HG03342 (cell line): ENCODE results near the gene MUSTN1.

ENCODE experiments used
- ATAC-seq: cut with Tn5 transposase; IDR thresholded peaks from one replicate; pipeline ENCODE4 v1.9.1; 2021; ENCODE audit warnings: mild to moderate bottlenecking, moderate library complexity; ENCODE audit not compliant: unreplicated experiment

The MUSTN1 gene

DNA sequence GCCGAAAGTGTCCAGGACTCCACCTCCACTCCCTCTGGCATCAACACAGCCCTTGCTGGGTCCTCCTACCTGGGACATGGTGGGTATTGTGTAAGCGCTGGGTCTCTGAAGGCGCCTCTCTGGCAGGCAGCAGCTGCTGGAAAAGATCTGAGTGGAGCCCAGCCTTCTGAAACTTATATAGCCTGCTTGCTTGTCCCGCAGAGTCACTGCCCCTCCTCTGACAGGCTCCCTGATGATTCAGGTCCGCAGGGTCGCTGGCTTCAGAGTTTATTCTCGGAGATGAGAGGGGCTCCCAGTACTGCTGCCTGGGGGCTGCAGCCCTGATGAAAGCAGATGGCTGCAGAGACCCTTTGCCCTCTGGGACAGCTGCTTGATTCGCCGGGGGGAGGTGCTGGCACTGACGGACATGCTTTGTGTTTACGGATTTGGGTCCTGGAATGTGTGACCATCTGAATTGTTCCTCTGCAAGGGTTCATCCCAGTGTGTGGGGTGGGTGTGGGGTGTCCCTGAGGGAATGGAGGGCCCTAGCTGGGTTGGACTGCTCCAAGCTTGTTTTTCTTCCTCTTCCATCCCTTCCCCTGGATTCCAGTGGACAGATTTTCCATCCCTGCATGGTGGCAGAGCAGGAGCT lies at the start of gene MUSTN1:
TSS of gene MUSTN1 (minus strand) at position 149 of the 631 bp plus-strand sequence. CDS start at position 78, 71 bp downstream.
- ATAC-seq, result no peak

DNA sequence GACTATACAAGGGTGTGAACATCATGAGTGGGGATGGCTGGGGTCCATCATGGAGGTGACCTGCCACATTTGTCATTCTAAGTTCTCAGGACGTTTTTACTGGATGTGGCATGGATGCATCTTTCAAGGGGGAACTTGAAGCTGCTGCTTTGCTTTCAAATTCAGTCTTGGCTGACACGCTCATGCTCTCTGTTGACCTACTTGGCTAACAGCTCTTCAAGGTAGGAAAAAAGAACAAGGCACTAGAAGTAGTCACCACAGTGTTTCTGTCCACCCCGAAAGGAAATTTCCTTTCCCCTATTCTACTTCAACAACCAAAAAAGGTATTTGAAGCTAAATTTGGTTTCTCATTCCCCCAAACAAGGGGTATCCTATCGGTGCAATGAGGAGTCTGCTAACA lies 47.6 kb upstream of the MUSTN1 start:
- no peak for ATAC-seq

DNA sequence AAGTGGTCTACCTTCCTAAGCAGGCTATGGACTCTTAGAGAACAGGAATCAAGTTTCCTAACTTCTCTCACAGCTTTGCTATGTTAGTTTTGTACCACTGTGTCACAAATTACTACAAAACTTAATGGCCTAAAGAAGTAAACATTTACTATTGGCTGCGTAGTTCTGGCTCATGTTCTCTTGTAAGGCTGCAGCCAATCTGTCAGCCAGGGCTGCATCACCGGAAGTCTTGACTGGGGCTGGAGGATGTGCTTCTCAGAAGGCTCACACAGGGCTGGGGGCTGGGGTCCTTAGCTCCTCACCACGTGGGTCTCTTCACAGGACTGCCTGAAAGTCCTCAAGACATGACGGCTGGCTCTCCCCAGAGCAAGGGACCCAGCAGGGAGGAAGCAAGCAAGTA lies 47.1 kb upstream of the MUSTN1 start:
- ATAC-seq, result no peak

DNA sequence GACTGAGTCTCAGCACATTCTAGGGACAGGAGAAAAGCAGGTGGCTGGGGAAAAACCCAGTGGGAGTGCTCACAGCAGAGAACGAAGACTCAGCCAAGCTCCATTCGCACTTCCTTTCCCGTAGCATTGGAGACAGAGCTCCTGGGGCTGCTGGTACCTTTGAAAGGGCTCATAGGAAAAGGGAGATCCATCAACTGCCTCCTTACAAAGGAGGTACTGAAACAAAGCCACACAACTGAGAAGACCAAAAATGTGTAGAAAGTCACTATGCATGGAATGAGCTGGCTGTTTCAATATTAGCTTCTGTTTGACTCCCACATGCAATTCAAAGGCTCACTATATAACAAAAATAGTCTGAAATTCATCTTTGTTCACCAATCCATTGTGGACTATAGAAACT lies 45.7 kb upstream of the MUSTN1 start:
- peak; percentile 61 for ATAC-seq

DNA sequence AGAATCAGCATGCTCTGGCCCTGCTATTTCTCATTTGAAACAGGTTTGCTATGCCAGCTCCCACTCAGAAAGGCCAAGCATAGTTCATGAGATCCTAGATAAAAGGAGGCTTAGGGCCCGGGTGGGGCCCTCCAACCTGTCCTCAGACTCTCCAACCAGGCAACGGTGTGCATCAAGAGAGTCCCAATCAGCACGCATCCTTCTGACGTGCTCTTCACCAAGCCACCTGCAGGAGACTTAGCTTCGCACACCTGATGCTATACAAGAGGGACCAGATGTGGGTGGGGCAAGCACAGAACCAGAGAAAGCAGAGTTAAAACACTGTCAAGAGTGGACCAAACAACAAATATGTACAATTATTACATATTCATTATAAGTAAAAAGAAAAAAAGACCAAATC lies 45.2 kb upstream of the MUSTN1 start:
- ATAC-seq, result no peak

DNA sequence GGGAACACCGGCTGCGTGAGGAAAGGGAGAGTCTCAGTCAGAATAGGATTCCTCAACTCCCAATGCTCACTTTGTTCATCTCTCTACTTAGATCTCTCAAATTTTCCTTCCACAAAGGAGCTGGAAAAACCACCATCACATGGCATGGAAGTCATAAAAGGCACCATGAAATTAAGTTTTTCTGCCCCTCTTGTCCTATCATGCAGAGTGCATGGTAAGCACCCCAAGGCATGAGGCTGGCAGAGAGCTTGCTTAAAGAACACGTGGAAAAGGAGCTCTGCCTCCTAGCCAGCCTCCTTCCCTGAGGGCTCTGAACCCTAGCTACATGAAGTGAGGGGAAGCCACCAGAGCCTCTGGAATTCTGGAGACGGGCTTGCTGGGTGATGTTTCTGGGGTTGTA lies 44.8 kb upstream of the MUSTN1 start:
- no peak for ATAC-seq

DNA sequence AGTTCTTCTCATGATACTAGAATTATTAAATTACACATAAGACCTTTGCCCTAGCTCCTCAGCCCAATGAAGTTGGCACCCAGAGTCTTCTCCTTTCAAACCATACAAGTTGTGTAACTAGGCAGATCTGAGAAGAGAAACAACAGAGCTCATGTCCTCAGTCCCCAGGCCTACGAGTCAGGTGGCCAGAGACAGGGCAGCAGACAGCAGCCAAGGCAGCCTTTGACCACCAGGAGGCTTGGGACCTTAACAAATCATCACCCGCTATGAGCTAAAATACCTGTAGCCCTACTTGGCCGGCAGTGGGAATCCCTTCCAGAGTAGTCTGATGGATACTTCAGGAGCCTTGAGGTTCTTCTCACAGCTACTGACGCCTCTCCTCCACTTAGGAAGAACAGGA lies 44.3 kb upstream of the MUSTN1 start:
- no peak for ATAC-seq

DNA sequence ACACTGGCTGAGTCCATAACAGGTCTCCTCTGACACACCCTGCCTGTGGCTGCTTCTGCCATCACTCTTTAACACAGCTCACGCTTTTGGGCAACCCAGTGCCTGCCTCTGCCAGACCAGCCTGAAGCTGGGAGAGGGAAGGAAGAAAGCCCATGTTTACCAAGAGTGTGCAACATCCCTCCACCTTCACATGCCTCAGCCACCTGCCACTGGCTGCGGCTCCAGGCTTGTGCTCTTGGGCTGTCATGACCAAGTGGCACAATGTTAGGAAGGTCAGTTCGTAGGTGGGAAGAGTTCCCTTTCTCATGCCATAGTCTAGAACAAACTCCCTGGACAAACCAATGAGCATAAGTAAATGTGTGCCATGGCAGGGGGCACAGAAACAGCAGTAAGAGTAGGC lies 42.3 kb upstream of the MUSTN1 start:
- ATAC-seq, result no peak

DNA sequence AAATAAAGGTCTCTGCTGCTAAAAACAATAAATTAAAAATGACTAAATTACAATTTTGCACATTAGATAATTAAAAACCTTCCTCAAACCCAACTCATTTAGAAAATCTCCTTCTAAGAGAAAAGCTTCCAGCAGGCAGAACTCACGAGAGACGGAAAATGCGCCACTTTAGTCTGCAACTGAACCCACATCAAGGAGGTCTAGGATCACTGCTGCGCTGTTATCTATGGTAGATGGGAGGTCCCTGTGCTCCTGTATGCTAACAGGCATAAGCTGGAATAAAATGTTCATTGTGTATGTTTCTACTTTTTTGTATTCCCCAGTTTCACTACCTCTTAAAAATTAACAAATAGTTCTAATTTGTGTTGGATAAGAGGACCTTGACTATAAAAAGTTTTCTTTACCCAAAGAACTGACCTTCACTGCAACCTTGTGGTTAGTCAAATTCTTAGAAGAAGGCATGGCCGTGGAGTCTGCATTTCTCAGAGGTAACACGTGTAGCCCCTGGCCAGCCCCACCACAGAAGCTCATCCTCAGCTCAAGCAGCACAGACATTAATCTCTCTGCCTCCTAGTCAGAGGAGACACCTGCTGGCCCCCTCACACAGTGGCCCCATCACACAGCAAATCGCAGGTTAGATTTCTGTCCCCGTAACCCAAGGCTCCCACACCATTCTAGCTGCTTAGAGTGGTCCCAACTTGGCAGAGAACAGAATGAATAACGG lies 40.2 kb upstream of the MUSTN1 start:
- no peak for ATAC-seq

DNA sequence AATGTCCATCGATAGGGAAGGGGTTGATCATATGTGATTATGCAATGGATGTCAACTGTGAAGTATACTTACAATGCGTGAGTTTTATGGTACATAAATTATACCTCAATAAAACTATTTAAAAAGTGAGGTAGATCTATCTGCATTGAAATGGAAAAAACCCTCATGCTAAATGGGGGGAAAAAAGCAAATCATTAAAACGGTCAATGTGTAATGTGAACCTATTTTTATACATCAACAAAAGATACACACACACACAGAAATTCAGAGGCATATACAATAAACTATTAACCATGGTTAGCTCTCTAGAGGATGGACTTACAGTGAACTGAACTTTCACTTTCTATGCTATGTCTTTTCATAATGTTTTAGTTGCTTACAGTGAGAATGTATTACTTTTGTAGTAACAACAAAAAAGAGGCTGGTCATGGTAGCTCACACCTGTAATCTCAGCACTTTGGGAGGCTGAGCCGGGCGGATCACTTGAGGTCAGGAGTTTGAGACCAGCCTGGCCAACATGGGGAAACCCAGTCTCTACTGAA lies 39.4 kb upstream of the MUSTN1 start:
- ATAC-seq, result no peak

DNA sequence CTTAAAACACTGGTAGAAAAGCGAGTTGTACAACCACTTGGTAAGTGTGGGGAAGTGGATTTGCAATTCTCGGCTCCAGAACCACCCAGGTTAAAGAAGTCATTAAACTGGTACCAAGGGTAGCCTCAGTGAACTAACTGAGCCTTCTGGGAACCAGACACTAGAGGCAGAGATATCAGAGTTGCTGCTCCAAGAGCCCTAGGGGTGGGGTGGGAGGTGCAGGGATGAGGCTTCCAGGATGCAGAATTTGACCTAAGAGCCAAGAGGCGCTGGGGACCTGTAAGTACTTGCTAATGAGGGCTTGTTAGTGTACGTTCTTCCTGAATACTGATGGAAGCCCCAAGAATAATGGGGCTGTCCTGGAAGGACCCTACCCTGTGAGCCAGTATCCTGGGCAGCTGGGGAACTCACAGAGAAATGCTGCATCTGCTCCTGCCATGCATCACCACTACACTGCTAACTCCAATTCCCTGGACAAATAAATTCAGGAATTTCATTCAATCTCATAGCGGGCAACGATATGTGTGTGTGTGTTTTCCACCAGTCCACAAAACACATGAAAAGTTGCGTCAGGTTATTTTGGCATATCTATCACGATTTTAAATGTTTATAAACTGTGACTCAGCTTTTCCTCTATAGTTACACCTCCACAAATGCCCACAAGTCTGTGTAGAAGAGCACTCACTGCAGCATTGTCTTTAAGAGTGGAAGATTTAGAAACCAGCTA lies 38.8 kb upstream of the MUSTN1 start:
- ATAC-seq, result no peak

DNA sequence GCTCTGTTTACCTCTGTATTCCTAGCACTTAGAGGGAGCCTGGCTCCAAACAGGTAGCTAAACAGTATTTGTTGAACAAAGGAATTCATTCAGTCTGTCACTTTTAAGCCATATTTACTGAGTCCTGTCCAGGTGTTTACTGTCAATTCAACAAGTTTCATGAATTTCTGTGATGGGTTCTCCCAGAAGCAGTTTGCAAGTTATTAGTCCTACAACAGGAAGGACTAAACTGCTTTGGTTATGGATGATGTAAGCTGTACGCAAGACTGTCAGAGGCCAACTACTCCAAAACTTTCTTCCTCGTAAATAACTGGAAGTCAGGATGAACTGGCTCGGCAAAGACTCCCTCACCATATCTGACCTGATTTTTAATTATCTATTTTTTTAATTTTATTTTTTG lies 37.4 kb upstream of the MUSTN1 start:
- ATAC-seq, result no peak

DNA sequence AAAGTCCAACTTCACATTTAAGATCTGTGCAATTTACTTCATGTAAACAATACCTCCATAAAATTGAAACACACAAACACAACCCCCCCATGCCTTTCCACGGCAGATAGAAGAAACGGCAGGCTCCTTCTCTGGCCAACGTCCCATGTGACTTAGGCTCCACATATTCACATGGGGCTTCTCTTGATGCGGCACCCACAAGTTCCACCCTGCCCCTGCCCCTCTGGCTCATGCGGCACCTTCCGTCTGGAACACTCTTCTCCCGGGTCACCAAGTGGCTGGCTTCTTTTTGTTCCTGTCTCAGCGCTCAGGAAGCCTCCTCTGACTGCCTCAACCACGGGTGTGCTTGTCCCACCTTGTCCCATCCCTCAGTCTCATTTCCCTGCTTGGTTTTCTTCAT lies 36.9 kb upstream of the MUSTN1 start:
- no peak for ATAC-seq

DNA sequence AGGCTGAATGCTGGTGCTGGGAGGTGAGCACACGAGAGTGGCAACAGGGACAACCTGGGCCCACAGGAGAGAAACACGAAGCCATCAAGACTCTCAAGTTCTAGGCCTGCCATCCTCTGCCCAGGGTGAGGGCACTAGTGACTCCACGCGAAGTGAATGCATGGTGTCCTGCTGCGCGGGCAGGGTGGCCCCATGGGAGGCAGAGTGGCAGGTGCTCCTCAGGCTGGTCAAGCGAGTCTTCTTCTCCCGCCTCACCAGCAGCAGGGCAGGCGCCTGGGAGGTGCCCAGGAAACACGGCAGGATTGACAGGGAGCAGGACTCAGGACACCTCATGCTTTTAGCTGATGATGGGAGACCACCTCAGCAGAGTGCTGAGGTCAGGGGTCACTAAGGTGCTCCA lies 35.7 kb upstream of the MUSTN1 start:
- ATAC-seq, result no peak

DNA sequence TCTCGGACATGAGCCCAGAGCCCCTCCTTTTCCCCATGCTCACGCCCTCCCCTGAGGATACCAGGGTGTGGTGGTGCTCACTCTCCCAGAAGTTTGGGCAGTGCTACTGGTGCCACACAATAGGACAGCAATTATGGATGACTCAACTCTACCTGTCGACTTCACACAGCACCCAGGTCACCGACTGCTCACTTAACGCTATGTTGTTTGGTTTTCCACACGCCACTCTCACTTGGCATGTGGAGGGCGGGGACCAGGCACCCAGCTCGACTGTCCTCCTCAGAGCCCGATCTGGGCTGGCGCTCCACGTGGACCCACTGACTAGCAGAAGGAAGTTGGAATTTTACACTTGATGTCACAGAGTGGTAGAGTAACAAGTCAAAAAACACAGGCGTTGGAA lies 31.6 kb upstream of the MUSTN1 start:
- no peak for ATAC-seq

DNA sequence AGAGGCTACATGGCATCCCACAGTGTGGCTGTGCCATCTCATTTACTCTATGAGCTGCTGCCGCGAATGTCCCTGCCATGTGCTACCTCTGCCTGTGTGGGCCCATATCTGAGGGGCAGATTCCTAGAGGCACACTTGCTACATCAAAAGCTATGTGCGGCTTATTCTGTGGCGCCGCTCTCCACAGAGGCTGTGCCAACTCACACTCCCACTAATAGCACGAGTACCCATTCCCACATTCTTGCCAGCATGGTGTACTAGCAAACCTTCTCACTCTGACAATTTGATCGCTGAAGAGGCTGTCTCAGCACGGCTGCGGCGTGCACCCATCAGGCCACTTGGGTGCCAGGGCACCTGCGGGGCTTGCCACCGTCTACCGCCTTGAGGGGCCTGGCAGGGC lies 31.2 kb upstream of the MUSTN1 start:
- ATAC-seq, result no peak

DNA sequence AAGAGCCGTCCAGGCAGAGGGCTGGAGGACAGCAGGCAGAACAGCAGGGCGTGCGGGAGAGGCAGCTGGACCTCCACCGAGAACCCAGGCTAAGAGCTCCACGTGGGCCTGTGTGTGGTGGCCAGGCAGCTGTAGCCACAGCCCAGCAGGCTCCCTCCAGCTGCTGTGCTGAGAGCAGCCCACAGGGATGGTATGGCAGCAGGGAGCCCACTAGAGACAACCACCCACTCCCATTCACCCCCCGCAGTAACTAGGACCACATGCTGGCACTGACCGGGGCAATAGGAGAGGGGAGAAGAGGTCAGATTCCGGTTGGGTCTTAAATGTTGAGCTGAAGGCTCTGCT lies 25.6 kb upstream of the MUSTN1 start:
- no peak for ATAC-seq

DNA sequence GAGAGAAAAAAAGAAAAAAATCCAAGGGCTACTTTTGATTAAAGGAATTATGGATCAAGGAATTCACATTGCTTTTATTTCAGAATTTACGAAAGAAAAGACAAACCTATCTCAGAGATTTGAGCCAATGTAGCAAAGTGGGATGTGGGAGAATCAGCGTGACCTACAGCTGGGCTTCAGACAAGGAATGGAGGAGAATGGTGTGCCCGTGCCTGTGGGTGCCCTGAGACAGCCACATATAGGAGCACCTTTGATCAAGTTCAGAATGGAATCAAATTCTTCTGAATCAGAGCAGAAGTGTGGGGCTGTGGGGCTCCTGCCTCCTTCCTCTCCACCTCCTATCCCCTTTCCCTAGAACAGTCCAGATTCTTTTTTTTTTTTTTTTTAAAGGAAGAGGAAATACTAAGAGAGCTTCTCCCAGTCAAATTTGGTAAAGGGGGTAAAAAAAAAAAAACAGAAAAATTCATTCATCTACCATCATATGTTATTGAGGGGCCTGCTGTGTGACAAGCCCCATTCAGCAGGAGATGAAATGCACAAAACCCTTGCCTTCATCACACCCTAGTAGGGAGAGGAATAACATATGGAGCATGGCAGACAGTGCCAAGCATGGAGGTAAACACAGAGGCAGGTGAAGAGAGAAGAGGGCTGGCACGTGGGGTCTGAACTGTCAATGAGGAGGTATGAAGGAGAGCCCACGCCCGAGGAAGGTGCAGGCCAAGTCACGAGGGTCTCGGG lies 25.0 kb upstream of the MUSTN1 start:
- no peak for ATAC-seq

DNA sequence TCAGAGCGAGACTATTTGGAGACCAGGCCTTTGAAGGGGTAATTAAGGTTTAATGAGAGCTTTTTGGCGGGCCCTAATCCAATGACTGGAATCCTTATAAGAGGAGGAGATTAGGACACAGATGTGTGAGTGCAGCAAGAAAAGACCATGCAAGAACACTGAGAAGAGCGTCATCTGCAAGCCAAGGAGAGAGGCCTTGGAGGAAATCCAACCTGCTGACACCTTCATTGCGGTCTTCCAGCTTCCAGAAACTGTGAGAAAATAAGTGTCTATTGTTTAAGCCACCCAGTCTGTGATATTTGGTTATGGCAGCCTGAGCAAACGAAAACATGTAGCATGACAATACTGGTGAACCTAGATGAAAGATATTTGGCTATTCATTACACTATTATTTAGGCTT lies 23.0 kb upstream of the MUSTN1 start:
- no peak for ATAC-seq

DNA sequence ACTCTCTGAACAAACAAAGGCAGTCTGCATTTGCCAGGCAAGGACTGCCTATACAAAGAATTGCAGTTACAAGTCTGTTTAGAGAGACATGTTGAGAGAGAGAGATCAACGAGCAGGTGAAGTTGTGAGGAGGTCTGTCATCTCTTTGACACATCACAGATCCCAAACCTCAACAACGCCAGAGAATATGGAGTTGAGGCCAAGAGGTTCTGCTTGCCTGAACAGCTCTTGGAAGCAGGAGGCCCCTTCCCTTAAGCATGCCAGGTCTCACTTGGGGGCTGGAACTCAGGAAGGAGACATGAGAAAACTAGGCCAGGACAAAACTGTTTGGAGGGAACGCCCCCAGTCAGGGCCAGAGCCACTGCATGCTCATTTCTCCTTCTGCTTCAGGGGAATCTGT lies 22.3 kb upstream of the MUSTN1 start:
- no peak for ATAC-seq

DNA sequence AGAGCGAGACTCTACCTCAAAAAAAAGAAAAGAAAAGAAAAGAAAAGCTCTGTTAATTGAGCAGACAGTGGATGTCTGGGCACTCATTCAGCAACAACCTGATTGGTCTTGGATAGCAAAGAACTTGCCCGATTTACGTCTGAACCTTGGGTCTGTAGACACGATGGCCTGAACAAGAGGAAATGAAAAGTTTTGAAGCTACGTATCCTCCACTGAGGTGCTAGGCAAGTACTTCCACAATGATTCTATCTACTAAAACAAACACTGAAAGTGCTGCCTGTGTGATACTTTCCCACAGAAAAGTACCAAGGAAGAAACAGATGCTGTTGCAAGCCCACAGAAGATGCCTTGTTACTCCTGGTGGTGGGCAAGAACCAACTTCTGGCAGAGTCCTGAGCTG lies 21.8 kb upstream of the MUSTN1 start:
- no peak for ATAC-seq
